Aorta (tissue), 5 donors: ENCODE measurements around the gene SRGAP3. TPM values are rescaled to one million over a fixed set of nuclear protein-coding genes. Genes with fewer than 3 reads are reported as not detected.
A peak's percentile ranks its signal among the peaks of the same experiment; 100 is the strongest.

Experiments used
- ATAC-seq: fragments of 200-7000 bp; cut with Tn5 transposase; one replicate; pipeline ENCODE4 v1.9.1; 2022; ENCODE audit warnings: moderate library complexity; ENCODE audit not compliant: low FRiP score
- DNase-seq, 2 donors: peaks; one replicate each; pipeline ENCODE4 v3.0.0-alpha.2; 2020
- H3K27ac ChIP-seq, 2 donors: one replicate each; pipeline ENCODE4 v1.5.1; 2013; ENCODE audit warnings: low read length in 2 of 2, mild to moderate bottlenecking in 2 of 2, moderate library complexity in 2 of 2, control low read depth in 1 of 2, inconsistent platforms in 1 of 2, low read depth in 1 of 2
- H3K27me3 ChIP-seq, 2 donors: one replicate each; pipeline ENCODE4 v1.6.1; 2013; ENCODE audit warnings: control low read depth in 1 of 2, low read length in 1 of 2, mild to moderate bottlenecking in 1 of 2, moderate library complexity in 1 of 2; ENCODE audit not compliant: insufficient read depth in 2 of 2, control insufficient read depth in 1 of 2
- H3K36me3 ChIP-seq, 2 donors: one replicate each; pipeline ENCODE4 v1.6.1; 2013; ENCODE audit warnings: control low read depth in 1 of 2, low read length in 1 of 2, mild to moderate bottlenecking in 1 of 2; ENCODE audit not compliant: insufficient read depth in 2 of 2, control insufficient read depth in 1 of 2
- H3K4me1 ChIP-seq, 2 donors: one replicate each; pipeline ENCODE4 v1.6.1; 2013; ENCODE audit warnings: low read length in 2 of 2, control low read depth in 1 of 2, mild to moderate bottlenecking in 1 of 2, moderate library complexity in 1 of 2; ENCODE audit not compliant: insufficient read depth in 2 of 2, control insufficient read depth in 1 of 2
- H3K4me3 ChIP-seq, 2 donors: one replicate each; pipeline ENCODE4 v1.5.1; 2013; ENCODE audit warnings: low read length in 2 of 2, control low read depth in 1 of 2, mild to moderate bottlenecking in 1 of 2
- H3K9me3 ChIP-seq: one replicate; pipeline ENCODE4 v1.6.1; 2013; ENCODE audit warnings: mild to moderate bottlenecking, low read length; ENCODE audit not compliant: control insufficient read depth
- WGBS, 2 donors: extraction: QIAGEN DNeasy Blood & Tissue Kit; methylation state at CpG; one replicate each; pipeline ENCODE4 v1.1.7; 2013; 5-methylcytosine and 5-hydroxymethylcytosine counted together
- intact Hi-C, 2 donors: fragments of 100-400 bp; cut with DNase I; formaldehyde crosslinking; loops; one replicate each; pipeline versions ENCODE4 v1.14.2 to v1.15.0; 2022
- polyA plus RNA-seq, 2 donors: library from polyadenylated mRNA; stranded (reverse); fragments of 200-250 nt; gene quantifications; one replicate each; pipeline ENCODE4 v1.2.3, GENCODE V29; 2013
- total RNA-seq, 2 donors: library from RNA; stranded (reverse); fragmentation: NEBNext Ultra II Directional; extraction: Animal tissue kit (Norgen Biotek cat#: 25700); gene quantifications; one replicate each; pipeline ENCODE4 v1.2.1, GENCODE V29; 2021
- donor health status: healthy with polysubstance abuse.
- donor health status: Bipolar disorder and iron deficiency.
- donor health status: DM: no; HTN: no; CAD: no.
- donor health status: DM: no; HTN: no; CAD: no.
- donor health status: DM: yes; HTN: yes; CAD: no.

SRGAP3 gene
- total and polyA plus RNA-seq, 4 donors = 0.26 to 11.7 (median 1.3) TPM

GRCh38 chr3:8966150-8966819 is 283.2 kb downstream of the SRGAP3 start:
- H3K27ac ChIP-seq = no peak overlapping the region

GRCh38 chr3:8964436-8965370 is 284.7 kb downstream of the SRGAP3 start:
- WGBS, 2 donors = 73% methylated on average over 11 of the region's 11 CpGs
- H3K4me3 ChIP-seq = no peak overlapping the region

More at GRCh38 chr3:8966150-8966819, 283.2 kb downstream of the SRGAP3 start:
- no peaks in the 10 kb centered on the region for H3K36me3 ChIP-seq
- H3K9me3 ChIP-seq = no peaks in the 10 kb centered on the region
- DNase-seq (no peak), ATAC-seq (no peak)
- H3K4me1 ChIP-seq = peaks cover 0 to 4% of the 10 kb centered on the region in 2 donors
- intact Hi-C loops = no loop called here
- no peaks in the 10 kb centered on the region for H3K27me3 ChIP-seq
- 82 to 91% methylated on average over 2 of the region's 2 CpGs for WGBS, 2 donors
- H3K4me3 ChIP-seq = no peak overlapping the region

GRCh38 chr3:8963137-8963853 is 286.2 kb downstream of the SRGAP3 start, which contains the start of gene RAD18:
Gene RAD18 (minus strand): TSS chr3:8963472. CDS start chr3:8963385, 87 bp downstream.
- Histone ChIP-seq H3K4me1 (peaks cover 0 to 4% of the 10 kb centered on the region in 2 donors), H3K4me3 (peak within 1 kb of the TSS; percentile 63 to 86), H3K27ac (peak within 1 kb of the TSS in 1 of 2 donors; percentile 55), H3K27me3 (no peaks in the 10 kb centered on the region), H3K9me3 (no peaks in the 10 kb centered on the region), H3K36me3 (no peaks in the 10 kb centered on the region)
- WGBS, 2 donors = 0 to 2% methylated on average over 42 to 45 of the region's 45 CpGs
- peak; percentile 98 for ATAC-seq
- DNase-seq = peak; percentile 93 to 97
- intact Hi-C loops = no loop called here

More at GRCh38 chr3:8964436-8965370, 284.7 kb downstream of the SRGAP3 start:
- Histone ChIP-seq H3K4me1 (peaks cover 0 to 4% of the 10 kb centered on the region in 2 donors), H3K9me3 (no peaks in the 10 kb centered on the region), H3K36me3 (no peaks in the 10 kb centered on the region), H3K27me3 (no peaks in the 10 kb centered on the region), H3K27ac (no peak overlapping the region)
- intact Hi-C loops = no loop called here
- DNase-seq (no peak), ATAC-seq (no peak)

- Histone ChIP-seq H3K27me3 (no peaks in the 10 kb centered on the region), H3K4me3 (peak overlapping the region in 1 of 2 donors; percentile 63), H3K36me3 (no peaks in the 10 kb centered on the region), H3K4me1 (peaks cover 0 to 4% of the 10 kb centered on the region in 2 donors), H3K9me3 (no peaks in the 10 kb centered on the region), H3K27ac (no peak overlapping the region)
- WGBS, 2 donors = 28% methylated on average over 6 of the region's 6 CpGs
- intact Hi-C loops = no loop called here
- DNase-seq (no peak), ATAC-seq (no peak)
Observed at GRCh38 chr3:8962226-8962861, 287.1 kb downstream of the SRGAP3 start.

- WGBS, 2 donors = 87% methylated on average over 8 of the region's 8 CpGs
Observed at GRCh38 chr3:8959668-8960067, 289.8 kb downstream of the SRGAP3 start.

GRCh38 chr3:8954938-8955763 is 294.3 kb downstream of the SRGAP3 start:
- H3K27ac ChIP-seq = no peak overlapping the region
- ATAC-seq (no peak), DNase-seq (no peak)

More at GRCh38 chr3:8959668-8960067, 289.8 kb downstream of the SRGAP3 start:
- Histone ChIP-seq H3K27ac (no peak overlapping the region), H3K36me3 (no peaks in the 10 kb centered on the region), H3K4me3 (no peak overlapping the region), H3K9me3 (no peaks in the 10 kb centered on the region), H3K27me3 (no peaks in the 10 kb centered on the region), H3K4me1 (peaks cover 0 to 4% of the 10 kb centered on the region in 2 donors)
- ATAC-seq = no peak
- DNase-seq = no peak
- intact Hi-C loops = no loop called here

GRCh38 chr3:8953313-8953712 is 296.1 kb downstream of the SRGAP3 start:
- Histone ChIP-seq H3K36me3 (no peaks in the 10 kb centered on the region), H3K9me3 (no peaks in the 10 kb centered on the region), H3K4me3 (no peak overlapping the region), H3K27me3 (no peaks in the 10 kb centered on the region), H3K4me1 (no peaks in the 10 kb centered on the region), H3K27ac (no peak overlapping the region)
- intact Hi-C loops = no loop called here
- DNase-seq (no peak), ATAC-seq (no peak)

More at GRCh38 chr3:8954938-8955763, 294.3 kb downstream of the SRGAP3 start:
- Histone ChIP-seq H3K27me3 (no peaks in the 10 kb centered on the region), H3K36me3 (no peaks in the 10 kb centered on the region), H3K4me1 (no peaks in the 10 kb centered on the region), H3K9me3 (no peaks in the 10 kb centered on the region), H3K4me3 (no peak overlapping the region)
- intact Hi-C loops = no loop called here
- 70 to 74% methylated on average over 4 of the region's 4 CpGs for WGBS, 2 donors
